ENCODE data around the gene SLC6A4. TPM values are rescaled to one million over a fixed set of nuclear protein-coding genes. Genes with fewer than 3 reads are reported as not detected.
"Not testable (repeated sequence)": the region's sequence is repeated elsewhere in the genome, so short reads cannot be mapped to it uniquely, and the experiment has no call there.

Gene SLC6A4
- total RNA-seq, 1 donor from 2014 or later: not detected

GRCh38 chr17:30207655-30208054 is 27.8 kb downstream of the SLC6A4 start:
- Mint-ChIP-seq H3K27ac (ENCODE audit: unreplicated experiment) (no peak overlapping the region), H3K4me3 (no peak overlapping the region), H3K4me1 (no peaks in the 10 kb centered on the region), H3K36me3 (ENCODE audit: low read depth) (no peaks in the 10 kb centered on the region), H3K9me3 (no peaks in the 10 kb centered on the region), H3K27me3 (ENCODE audit: low read depth) (peaks cover 3% of the 10 kb centered on the region)
- no peak for DNase-seq (ENCODE audit: low read depth, low spot score)
- no peak for TF ChIP-seq CTCF (conservative IDR thresholded peaks at IDR 0.05)

- no peak for DNase-seq (ENCODE audit: low read depth, low spot score)
- Mint-ChIP-seq H3K36me3 (ENCODE audit: low read depth) (no peaks in the 10 kb centered on the region), H3K27ac (ENCODE audit: unreplicated experiment) (no peak overlapping the region), H3K4me3 (no peak overlapping the region), H3K9me3 (no peaks in the 10 kb centered on the region), H3K27me3 (ENCODE audit: low read depth) (peaks cover 6% of the 10 kb centered on the region), H3K4me1 (no peaks in the 10 kb centered on the region)
- no peak for TF ChIP-seq CTCF (conservative IDR thresholded peaks at IDR 0.05)
Measured at GRCh38 chr17:30203471-30203981, 32.0 kb downstream of the SLC6A4 start.

GRCh38 chr17:30200656-30201055 is 34.8 kb downstream of the SLC6A4 start:
- H3K36me3 Mint-ChIP-seq (ENCODE audit: low read depth); H3K4me1 Mint-ChIP-seq; H3K9me3 Mint-ChIP-seq; H3K4me3 Mint-ChIP-seq; DNase-seq (ENCODE audit: low read depth, low spot score); H3K27me3 Mint-ChIP-seq (ENCODE audit: low read depth); H3K27ac Mint-ChIP-seq (ENCODE audit: unreplicated experiment): not testable (repeated sequence)

- Mint-ChIP-seq H3K27me3 (ENCODE audit: low read depth) (peaks cover 3% of the 10 kb centered on the region), H3K4me1 (no peaks in the 10 kb centered on the region), H3K4me3 (no peak overlapping the region), H3K9me3 (no peaks in the 10 kb centered on the region), H3K27ac (ENCODE audit: unreplicated experiment) (no peak overlapping the region), H3K36me3 (ENCODE audit: low read depth) (no peaks in the 10 kb centered on the region)
- no peak for DNase-seq (ENCODE audit: low read depth, low spot score)
- TF ChIP-seq CTCF (conservative IDR thresholded peaks at IDR 0.05): no peak
Measured at GRCh38 chr17:30200106-30200505, 35.4 kb downstream of the SLC6A4 start.

GRCh38 chr17:30199600-30199999 is 35.9 kb downstream of the SLC6A4 start:
- Mint-ChIP-seq H3K4me1 (no peaks in the 10 kb centered on the region), H3K4me3 (no peak overlapping the region), H3K27ac (ENCODE audit: unreplicated experiment) (no peak overlapping the region), H3K36me3 (ENCODE audit: low read depth) (no peaks in the 10 kb centered on the region), H3K9me3 (no peaks in the 10 kb centered on the region), H3K27me3 (ENCODE audit: low read depth) (peaks cover 3% of the 10 kb centered on the region)
- no peak for TF ChIP-seq CTCF (conservative IDR thresholded peaks at IDR 0.05)
- DNase-seq (ENCODE audit: low read depth, low spot score): no peak

- H3K9me3 Mint-ChIP-seq: no peaks in the 10 kb centered on the region
- H3K27me3 Mint-ChIP-seq (ENCODE audit: low read depth): peaks cover 11% of the 10 kb centered on the region
- no peak overlapping the region for H3K4me3 Mint-ChIP-seq
- no peak for DNase-seq (ENCODE audit: low read depth, low spot score)
- H3K36me3 Mint-ChIP-seq (ENCODE audit: low read depth): no peaks in the 10 kb centered on the region
- no peaks in the 10 kb centered on the region for H3K4me1 Mint-ChIP-seq
- no peak overlapping the region for H3K27ac Mint-ChIP-seq (ENCODE audit: unreplicated experiment)
- TF ChIP-seq CTCF (conservative IDR thresholded peaks at IDR 0.05): no peak
Measured at GRCh38 chr17:30197416-30197815, 38.1 kb downstream of the SLC6A4 start.
